SK-N-SH (cell line): ENCODE results near the gene DUS2. TPM values are rescaled to one million over a fixed set of nuclear protein-coding genes. Genes with fewer than 3 reads are reported as not detected.

Experiments
- CTCF ChIA-PET: fragments of 300-600, 350-600 bp; formaldehyde crosslinking; extraction: SDS; loops from one replicate; lab custom pipeline; 2021; lab: Yijun Ruan, JAX
- POLR2A ChIA-PET: fragments of 350-600 bp; sonication (Branson Sonifier 250); formaldehyde crosslinking; extraction: SDS; loops from one replicate; lab custom pipeline; 2020; ENCODE audit warnings: antibody characterized with exemption, inconsistent platforms; lab: Yijun Ruan, JAX
- DNase-seq: peaks from one replicate; pipeline ENCODE4 v3.0.0; 2012
- H2AFZ ChIP-seq: fragments of 200-600 bp; sonication (generic); 2 replicates; pipeline ENCODE4 v1.8.1; 2016; ENCODE audit warnings: antibody characterized with exemption, mild to moderate bottlenecking, low read depth
- H3F3A ChIP-seq: fragments of 200-600 bp; sonication (generic); replicated peaks from 2 replicates; pipeline ENCODE3; 2016; ENCODE audit warnings: antibody characterized with exemption, mild to moderate bottlenecking; ENCODE audit not compliant: insufficient read depth
- H3K27ac ChIP-seq, 2 experiments: fragments of 200-500 bp in 1 of 2; fragments of 200-600 bp in 1 of 2; sonication (Bioruptor generic) in 1 of 2; sonication (generic), shearing (Covaris generic) in 1 of 2; 2 replicates each; pipeline versions ENCODE4 v1.5.1 to v1.6.1; 2014 to 2016; ENCODE audit warnings: low read depth in 2 of 2, inconsistent platforms in 1 of 2, low read length in 1 of 2, mild to moderate bottlenecking in 1 of 2, mixed read lengths in 1 of 2
- H3K27me3 ChIP-seq: fragments of 200-600 bp; sonication (generic), shearing (Covaris generic); 2 replicates; pipeline ENCODE4 v1.6.1; 2016; ENCODE audit warnings: mixed run types; ENCODE audit not compliant: insufficient read depth
- H3K36me3 ChIP-seq, 2 experiments: fragments of 200-500 bp in 1 of 2; fragments of 200-600 bp in 1 of 2; sonication (Bioruptor generic) in 1 of 2; sonication (generic) in 1 of 2; replicated peaks in 1 of 2; 2 replicates each; pipeline versions ENCODE3 to v1.5.1; 2014 to 2016; ENCODE audit warnings: low read length in 1 of 2, mild to moderate bottlenecking in 1 of 2; ENCODE audit not compliant: insufficient read depth in 2 of 2, control insufficient read depth in 1 of 2
- H3K4me1 ChIP-seq, 2 experiments: fragments of 200-500 bp in 1 of 2; fragments of 200-600 bp in 1 of 2; sonication (Bioruptor generic) in 1 of 2; sonication (generic), shearing (Covaris generic) in 1 of 2; 2 replicates each; pipeline versions ENCODE4 v1.5.1 to v1.6.1; 2014 to 2016; ENCODE audit warnings: low read depth in 1 of 2, low read length in 1 of 2, mixed run types in 1 of 2; ENCODE audit not compliant: insufficient read depth in 2 of 2, control insufficient read depth in 1 of 2
- H3K4me2 ChIP-seq: fragments of 200-600 bp; sonication (generic), shearing (Covaris generic); 2 replicates; pipeline ENCODE4 v1.6.1; 2017; ENCODE audit warnings: mixed run types
- H3K4me3 ChIP-seq, 2 experiments: fragments of 200-500 bp in 1 of 2; fragments of 200-600 bp in 1 of 2; sonication (Bioruptor generic) in 1 of 2; sonication (generic), shearing (Covaris generic) in 1 of 2; 2 replicates each; pipeline versions ENCODE4 v1.5.1 to v1.8.1; 2014 to 2016; ENCODE audit warnings: low read depth in 2 of 2, inconsistent platforms in 1 of 2, low read length in 1 of 2, mild to moderate bottlenecking in 1 of 2, mixed read lengths in 1 of 2, moderate library complexity in 1 of 2
- H3K79me2 ChIP-seq: fragments of 200-600 bp; sonication (generic); 2 replicates; pipeline ENCODE4 v1.8.1; 2017; ENCODE audit warnings: mild to moderate bottlenecking; ENCODE audit not compliant: insufficient read depth
- H3K9ac ChIP-seq: fragments of 200-600 bp; sonication (generic); 2 replicates; pipeline ENCODE4 v1.6.1; 2017; ENCODE audit warnings: mixed run types
- H3K9me2 ChIP-seq: fragments of 200-600 bp; sonication (generic); 2 replicates; pipeline ENCODE4 v1.6.1; 2017; ENCODE audit warnings: mixed run types
- H3K9me3 ChIP-seq: fragments of 200-600 bp; sonication (generic); 2 replicates; pipeline ENCODE4 v1.6.1; 2017; ENCODE audit warnings: mixed run types, mild to moderate bottlenecking, moderate library complexity
- H4K20me1 ChIP-seq: fragments of 200-600 bp; sonication (generic); 2 replicates; pipeline ENCODE4 v1.6.1; 2017; ENCODE audit warnings: mild to moderate bottlenecking, mixed run types; ENCODE audit not compliant: insufficient read depth
- ELF1 ChIP-seq: IDR thresholded peaks from 2 replicates; pipeline ENCODE4 v1.4.0; 2012
- EZH2phosphoT487 ChIP-seq: fragments of 200-600 bp; sonication (generic); IDR thresholded peaks from 2 replicates; pipeline ENCODE4 v1.6.1; 2017; ENCODE audit warnings: low read depth, mixed run types, mild to moderate bottlenecking, antibody characterized with exemption, moderate library complexity, borderline replicate concordance
- GABPA ChIP-seq: IDR thresholded peaks from 2 replicates; pipeline ENCODE4 v1.4.0; 2012; ENCODE audit warnings: low read depth, mild to moderate bottlenecking
- NFIC ChIP-seq: IDR thresholded peaks from 2 replicates; pipeline ENCODE4 v1.4.0; 2012; ENCODE audit warnings: borderline replicate concordance
- NRF1 ChIP-seq: IDR thresholded peaks from 2 replicates; pipeline ENCODE4 v1.6.1; 2012; ENCODE audit warnings: low read depth, mild to moderate bottlenecking, low read length
- RCOR1 ChIP-seq: fragments of 150-350 bp; IDR thresholded peaks from 2 replicates; pipeline ENCODE4 v1.6.1; 2017; ENCODE audit warnings: antibody characterized with exemption, low read length
- RFX5 ChIP-seq: IDR thresholded peaks from 2 replicates; pipeline ENCODE4 v1.6.1; 2012; ENCODE audit warnings: mild to moderate bottlenecking, improper control_type of control experiment, low read length
- RXRA ChIP-seq: IDR thresholded peaks from 2 replicates; pipeline ENCODE4 v1.4.0; 2012; ENCODE audit warnings: low read depth, mild to moderate bottlenecking, borderline replicate concordance
- SIN3A ChIP-seq: IDR thresholded peaks from 2 replicates; pipeline ENCODE4 v1.6.1; 2012; ENCODE audit warnings: low read depth, mild to moderate bottlenecking, low read length, moderate library complexity, borderline replicate concordance
- SMC3 ChIP-seq: IDR thresholded peaks from 2 replicates; pipeline ENCODE4 v1.6.1; 2012; ENCODE audit warnings: low read depth, low read length, improper control_type of control experiment
- TAF1 ChIP-seq: IDR thresholded peaks from 2 replicates; pipeline ENCODE4 v1.6.1; 2012; ENCODE audit warnings: low read depth, mild to moderate bottlenecking, low read length, moderate library complexity, borderline replicate concordance
- TCF12 ChIP-seq: IDR thresholded peaks from 2 replicates; pipeline ENCODE4 v1.4.0; 2012
- TEAD4 ChIP-seq: IDR thresholded peaks from 2 replicates; pipeline ENCODE4 v1.4.0; 2012; ENCODE audit warnings: mild to moderate bottlenecking, borderline replicate concordance; ENCODE audit not compliant: insufficient read depth
- USF2 ChIP-seq: fragments of 150-350 bp; IDR thresholded peaks from 2 replicates; pipeline ENCODE4 v1.6.1; 2017; ENCODE audit warnings: antibody characterized with exemption, low read length, low read depth, borderline replicate concordance
- WGBS: methylation state at CpG from one replicate; pipeline ENCODE4 v1.1.6; 2017; ENCODE audit warnings: low lambda C conversion rate; 5-methylcytosine and 5-hydroxymethylcytosine counted together
- polyA plus RNA-seq, 3 experiments: library from polyadenylated mRNA; depleted of rRNA; stranded (reverse); fragments of >200 nt; gene quantifications; 2 replicates each; pipeline ENCODE4 v1.2.3, GENCODE V29; 2012
- TF ChIP-seq, protein P1 (sequence below): IDR thresholded peaks from 2 replicates; pipeline ENCODE4 v1.6.1; 2012; ENCODE audit warnings: mild to moderate bottlenecking, low read depth, low read length, moderate library complexity
- TF ChIP-seq, protein P2 (sequence below): IDR thresholded peaks from 2 replicates; pipeline ENCODE4; 2012

DUS2 gene
- polyA plus RNA-seq, 1 of the 3 experiments (the other 2 are of a cell fraction), result 16.1 TPM

- TF ChIP-seq RCOR1, result no peak
- no peak for TF ChIP-seq SIN3A
- TF ChIP-seq TCF12, result no peak
- TF ChIP-seq, protein P1, sequence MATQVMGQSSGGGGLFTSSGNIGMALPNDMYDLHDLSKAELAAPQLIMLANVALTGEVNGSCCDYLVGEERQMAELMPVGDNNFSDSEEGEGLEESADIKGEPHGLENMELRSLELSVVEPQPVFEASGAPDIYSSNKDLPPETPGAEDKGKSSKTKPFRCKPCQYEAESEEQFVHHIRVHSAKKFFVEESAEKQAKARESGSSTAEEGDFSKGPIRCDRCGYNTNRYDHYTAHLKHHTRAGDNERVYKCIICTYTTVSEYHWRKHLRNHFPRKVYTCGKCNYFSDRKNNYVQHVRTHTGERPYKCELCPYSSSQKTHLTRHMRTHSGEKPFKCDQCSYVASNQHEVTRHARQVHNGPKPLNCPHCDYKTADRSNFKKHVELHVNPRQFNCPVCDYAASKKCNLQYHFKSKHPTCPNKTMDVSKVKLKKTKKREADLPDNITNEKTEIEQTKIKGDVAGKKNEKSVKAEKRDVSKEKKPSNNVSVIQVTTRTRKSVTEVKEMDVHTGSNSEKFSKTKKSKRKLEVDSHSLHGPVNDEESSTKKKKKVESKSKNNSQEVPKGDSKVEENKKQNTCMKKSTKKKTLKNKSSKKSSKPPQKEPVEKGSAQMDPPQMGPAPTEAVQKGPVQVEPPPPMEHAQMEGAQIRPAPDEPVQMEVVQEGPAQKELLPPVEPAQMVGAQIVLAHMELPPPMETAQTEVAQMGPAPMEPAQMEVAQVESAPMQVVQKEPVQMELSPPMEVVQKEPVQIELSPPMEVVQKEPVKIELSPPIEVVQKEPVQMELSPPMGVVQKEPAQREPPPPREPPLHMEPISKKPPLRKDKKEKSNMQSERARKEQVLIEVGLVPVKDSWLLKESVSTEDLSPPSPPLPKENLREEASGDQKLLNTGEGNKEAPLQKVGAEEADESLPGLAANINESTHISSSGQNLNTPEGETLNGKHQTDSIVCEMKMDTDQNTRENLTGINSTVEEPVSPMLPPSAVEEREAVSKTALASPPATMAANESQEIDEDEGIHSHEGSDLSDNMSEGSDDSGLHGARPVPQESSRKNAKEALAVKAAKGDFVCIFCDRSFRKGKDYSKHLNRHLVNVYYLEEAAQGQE, result no peak
Measured at GRCh38 chr16:68062910-68063393, 39.9 kb downstream of the DUS2 start.

GRCh38 chr16:68064791-68065365 is 41.8 kb downstream of the DUS2 start:
- peak; percentile 77 for DNase-seq
- no peaks in the 10 kb centered on the region for H3K27me3 ChIP-seq
- peaks cover 7 to 8% of the 10 kb centered on the region in 2 experiments for H3K36me3 ChIP-seq
- no peaks in the 10 kb centered on the region for H3K9me2 ChIP-seq
- 36% methylated on average over 2 of the region's 2 CpGs for WGBS
- H3K27ac ChIP-seq, result peak overlapping the region; percentile 40 to 70; a peak in 3 of 4 replicates
- H3K9me3 ChIP-seq, result no peaks in the 10 kb centered on the region
- H3K4me1 ChIP-seq, result peaks cover 0 to 19% of the 10 kb centered on the region in 2 experiments; a peak in 2 of 4 replicates
- CTCF ChIA-PET, result interaction anchor here (0.6 to 2.5 kb wide), 24 partner anchors 8 to 229 kb away, joined by 3 to 12 read pairs (median 4); no protein-coding TSS in a partner anchor
- H3K9ac ChIP-seq, result peak overlapping the region; percentile 45; the same call in 1 of the 2 replicates
- H3K79me2 ChIP-seq, result no peaks in the 10 kb centered on the region
- peaks cover 39% of the 10 kb centered on the region for H3F3A ChIP-seq
- 0 out of 2 replicates have a peak, but pooled peaks cover 2% of the 10 kb centered on the region for H4K20me1 ChIP-seq
- 0 out of 2 replicates have a peak overlapping the region, but pooled peaks have one; percentile 20 for H2AFZ ChIP-seq
- POLR2A ChIA-PET, result no interaction called here
- no peak overlapping the region; a peak in 1 of 4 replicates for H3K4me3 ChIP-seq
- H3K4me2 ChIP-seq, result peak overlapping the region; percentile 55
- TF ChIP-seq SIN3A (no peak), EZH2phosphoT487 (no peak), NFIC (peak; percentile 52; the same call in 1 of the 2 replicates), TAF1 (no peak), GABPA (no peak), RXRA (peak; percentile 52; the same call in 1 of the 2 replicates), SMC3 (peak; percentile 68), NRF1 (no peak), RFX5 (no peak), TEAD4 (no peak), USF2 (no peak), ELF1 (no peak)
- TF ChIP-seq, protein P1, result no peak
- TF ChIP-seq, protein P2, sequence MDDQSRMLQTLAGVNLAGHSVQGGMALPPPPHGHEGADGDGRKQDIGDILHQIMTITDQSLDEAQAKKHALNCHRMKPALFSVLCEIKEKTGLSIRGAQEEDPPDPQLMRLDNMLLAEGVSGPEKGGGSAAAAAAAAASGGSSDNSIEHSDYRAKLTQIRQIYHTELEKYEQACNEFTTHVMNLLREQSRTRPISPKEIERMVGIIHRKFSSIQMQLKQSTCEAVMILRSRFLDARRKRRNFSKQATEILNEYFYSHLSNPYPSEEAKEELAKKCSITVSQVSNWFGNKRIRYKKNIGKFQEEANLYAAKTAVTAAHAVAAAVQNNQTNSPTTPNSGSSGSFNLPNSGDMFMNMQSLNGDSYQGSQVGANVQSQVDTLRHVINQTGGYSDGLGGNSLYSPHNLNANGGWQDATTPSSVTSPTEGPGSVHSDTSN, result no peak; the same call in 1 of the 2 replicates

More at GRCh38 chr16:68062910-68063393, 39.9 kb downstream of the DUS2 start:
- Histone ChIP-seq H3F3A (peaks cover 36% of the 10 kb centered on the region), H3K36me3 (peaks cover 5 to 13% of the 10 kb centered on the region in 2 experiments), H3K9me3 (no peaks in the 10 kb centered on the region), H3K27ac (no peak overlapping the region), H4K20me1 (0 out of 2 replicates have a peak, but pooled peaks cover 2% of the 10 kb centered on the region), H3K4me3 (no peak overlapping the region), H3K9me2 (no peaks in the 10 kb centered on the region), H2AFZ (no peak overlapping the region), H3K4me1 (peaks cover 0 to 19% of the 10 kb centered on the region in 2 experiments; a peak in 2 of 4 replicates), H3K9ac (no peak overlapping the region), H3K79me2 (no peaks in the 10 kb centered on the region), H3K27me3 (no peaks in the 10 kb centered on the region), H3K4me2 (no peak overlapping the region)
- ChIA-PET POLR2A (no interaction called here), CTCF (interaction anchor here (1.1 to 2.5 kb wide), 4 partner anchors 22 to 165 kb away, joined by 3 to 11 read pairs (median 4); partner anchors contain the start of gene NFATC3)
- 81% methylated on average over 4 of the region's 4 CpGs for WGBS
- no peak for DNase-seq
